Breast epithelium (tissue), 4 donors: Measurements from ENCODE around the gene IL1R2. TPM values are rescaled to one million over a fixed set of nuclear protein-coding genes. Genes with fewer than 3 reads are reported as not detected.

ENCODE experiments used
- DNase-seq, 2 donors: peaks; one replicate each; pipeline ENCODE4 v3.0.0-alpha.2; 2019; ENCODE audit warnings: low spot score in 2 of 2
- H3K27ac ChIP-seq, 2 donors: fragments of 200-600 bp; sonication (generic) in 1 of 2; one replicate each; pipeline ENCODE4 v1.5.1; 2016 to 2019; ENCODE audit warnings: mild to moderate bottlenecking in 1 of 2
- H3K27me3 ChIP-seq, 2 donors: fragments of 200-600 bp; sonication (generic) in 1 of 2; one replicate each; pipeline versions ENCODE4 v1.5.1 to v1.6.0; 2017 to 2019; ENCODE audit warnings: control low read depth in 1 of 2, mild to moderate bottlenecking in 1 of 2
- H3K36me3 ChIP-seq: fragments of 200-600 bp; one replicate; pipeline ENCODE4 v1.5.1; 2019
- H3K4me1 ChIP-seq, 2 donors: fragments of 200-600 bp; sonication (generic); one replicate each; pipeline ENCODE4 v1.5.1; 2016 to 2019; ENCODE audit warnings: control low read depth in 1 of 2
- H3K4me3 ChIP-seq, 3 donors: fragments of 200-600 bp; sonication (generic); 1 replicate in 2 of 3; 2 replicates in 1 of 3; pipeline ENCODE4 v1.5.1; 2016 to 2019; ENCODE audit warnings: mild to moderate bottlenecking in 3 of 3, moderate library complexity in 2 of 3
- H3K9me3 ChIP-seq, 2 donors: fragments of 200-600 bp; sonication (generic) in 1 of 2; one replicate each; pipeline ENCODE4 v1.5.1; 2016 to 2019; ENCODE audit warnings: control low read depth in 1 of 2
- CTCF ChIP-seq, 3 donors: fragments of 450-650 bp; IDR thresholded peaks; one replicate each; pipeline ENCODE4 v1.5.1; 2016 to 2017; ENCODE audit warnings: antibody characterized with exemption in 3 of 3, mild to moderate bottlenecking in 3 of 3, moderate library complexity in 3 of 3
- POLR2A ChIP-seq: fragments of 450-650 bp; IDR thresholded peaks from one replicate; pipeline ENCODE4 v1.6.1; 2016; ENCODE audit warnings: antibody characterized with exemption, mild to moderate bottlenecking, moderate library complexity
- POLR2AphosphoS5 ChIP-seq, 3 donors: sonication (generic); formaldehyde crosslinking; IDR thresholded peaks; one replicate each; pipeline ENCODE4 v1.6.1; 2017; ENCODE audit warnings: antibody characterized with exemption in 3 of 3
- intact Hi-C: fragments of 100-400 bp; cut with DNase I; formaldehyde crosslinking; loops from one replicate; pipeline ENCODE4 v1.15.1; 2023; ENCODE audit warnings: low total_unique reads
- total RNA-seq, 3 donors: library from RNA; depleted of rRNA; stranded (reverse); fragments of >200 nt; gene quantifications; one replicate each; pipeline ENCODE4 v1.1.0, GENCODE V29; 2016

The IL1R2 gene
- total RNA-seq, 3 donors from 2014 or later: 8.2 to 9.8 (median 8.2) TPM

GRCh38 chr2:102013206-102014040 lies 21.7 kb downstream of the IL1R2 start:
- H3K4me1 ChIP-seq: no peaks in the 10 kb centered on the region
- no peak for TF ChIP-seq CTCF (IDR thresholded peaks at IDR 0.05)
- no peak for TF ChIP-seq POLR2AphosphoS5 (IDR thresholded peaks at IDR 0.05)
- no peak for TF ChIP-seq POLR2A
- DNase-seq: no peak
- no peak overlapping the region for H3K27ac ChIP-seq
- H3K9me3 ChIP-seq: no peaks in the 10 kb centered on the region
- H3K27me3 ChIP-seq: no peaks in the 10 kb centered on the region
- H3K36me3 ChIP-seq: no peaks in the 10 kb centered on the region
- no peak overlapping the region for H3K4me3 ChIP-seq
- intact Hi-C loops: loop anchor here (10.0 kb wide), 1 partner anchor 221 kb away; no protein-coding TSS in a partner anchor

- intact Hi-C loops: loop anchor here (10.0 kb wide), 1 partner anchor 221 kb away; no protein-coding TSS in a partner anchor
- no peaks in the 10 kb centered on the region for H3K36me3 ChIP-seq
- H3K9me3 ChIP-seq: no peaks in the 10 kb centered on the region
- H3K4me1 ChIP-seq: no peaks in the 10 kb centered on the region
- no peak overlapping the region for H3K4me3 ChIP-seq
- DNase-seq: no peak
- H3K27me3 ChIP-seq: no peaks in the 10 kb centered on the region
- no peak overlapping the region for H3K27ac ChIP-seq
- no peak for TF ChIP-seq POLR2A
- no peak for TF ChIP-seq POLR2AphosphoS5 (IDR thresholded peaks at IDR 0.05)
- TF ChIP-seq CTCF (IDR thresholded peaks at IDR 0.05): no peak
These were observed 22.2 kb downstream of the IL1R2 start for GRCh38 chr2:102014041-102014345.

- intact Hi-C loops: loop anchor here (10.0 kb wide), 1 partner anchor 219 kb away; no protein-coding TSS in a partner anchor
These were observed 23.6 kb downstream of the IL1R2 start for GRCh38 chr2:102015399-102015798.

GRCh38 chr2:102016399-102016955 lies 24.7 kb downstream of the IL1R2 start:
- Histone ChIP-seq H3K36me3 (no peaks in the 10 kb centered on the region), H3K4me3 (no peak overlapping the region), H3K4me1 (peaks cover 0 to 8% of the 10 kb centered on the region in 2 donors), H3K27me3 (no peaks in the 10 kb centered on the region), H3K27ac (no peak overlapping the region), H3K9me3 (no peaks in the 10 kb centered on the region)
- intact Hi-C loops: loop anchor here (10.0 kb wide), 1 partner anchor 218 kb away; no protein-coding TSS in a partner anchor
- no peak for DNase-seq
- no peak for TF ChIP-seq POLR2AphosphoS5 (IDR thresholded peaks at IDR 0.05)

More at GRCh38 chr2:102015399-102015798, 23.6 kb downstream of the IL1R2 start:
- TF ChIP-seq POLR2AphosphoS5 (IDR thresholded peaks at IDR 0.05): no peak
- H3K27me3 ChIP-seq: no peaks in the 10 kb centered on the region
- no peaks in the 10 kb centered on the region for H3K9me3 ChIP-seq
- H3K36me3 ChIP-seq: no peaks in the 10 kb centered on the region
- no peak for DNase-seq
- no peak overlapping the region for H3K27ac ChIP-seq
- peaks cover 0 to 1% of the 10 kb centered on the region in 2 donors for H3K4me1 ChIP-seq
- no peak overlapping the region for H3K4me3 ChIP-seq

- intact Hi-C loops: loop anchor here (10.0 kb wide), 1 partner anchor 216 kb away; no protein-coding TSS in a partner anchor
- H3K27me3 ChIP-seq: no peaks in the 10 kb centered on the region
- no peak overlapping the region for H3K4me3 ChIP-seq
- no peak overlapping the region for H3K27ac ChIP-seq
- TF ChIP-seq POLR2AphosphoS5 (IDR thresholded peaks at IDR 0.05): no peak
- TF ChIP-seq CTCF (IDR thresholded peaks at IDR 0.05): no peak
- no peak for TF ChIP-seq POLR2A
- no peaks in the 10 kb centered on the region for H3K36me3 ChIP-seq
- peaks cover 0 to 10% of the 10 kb centered on the region in 2 donors for H3K4me1 ChIP-seq
- H3K9me3 ChIP-seq: no peaks in the 10 kb centered on the region
- DNase-seq: no peak
These were observed 27.2 kb downstream of the IL1R2 start for GRCh38 chr2:102018823-102019445.
